Stimulated activated CD4-positive, alpha-beta T cell treated with anti-CD3 and anti-CD28 coated beads, Interleukin-12 subunit alpha, Interleukin-12 subunit beta, amount 100 ng/mL, for 24 hours (primary cell): Measurements from ENCODE around the gene TBC1D32.
A peak's percentile ranks its signal among the peaks of the same experiment; 100 is the strongest.
"Not testable (repeated sequence)": the region's sequence is repeated elsewhere in the genome, so short reads cannot be mapped to it uniquely, and the experiment has no call there.

ENCODE experiments used
- DNase-seq, 2 experiments: peaks; one replicate each; pipeline ENCODE4 v3.0.0-alpha.2; 2020; ENCODE audit warnings: low read depth in 2 of 2

TBC1D32 gene, protein sequence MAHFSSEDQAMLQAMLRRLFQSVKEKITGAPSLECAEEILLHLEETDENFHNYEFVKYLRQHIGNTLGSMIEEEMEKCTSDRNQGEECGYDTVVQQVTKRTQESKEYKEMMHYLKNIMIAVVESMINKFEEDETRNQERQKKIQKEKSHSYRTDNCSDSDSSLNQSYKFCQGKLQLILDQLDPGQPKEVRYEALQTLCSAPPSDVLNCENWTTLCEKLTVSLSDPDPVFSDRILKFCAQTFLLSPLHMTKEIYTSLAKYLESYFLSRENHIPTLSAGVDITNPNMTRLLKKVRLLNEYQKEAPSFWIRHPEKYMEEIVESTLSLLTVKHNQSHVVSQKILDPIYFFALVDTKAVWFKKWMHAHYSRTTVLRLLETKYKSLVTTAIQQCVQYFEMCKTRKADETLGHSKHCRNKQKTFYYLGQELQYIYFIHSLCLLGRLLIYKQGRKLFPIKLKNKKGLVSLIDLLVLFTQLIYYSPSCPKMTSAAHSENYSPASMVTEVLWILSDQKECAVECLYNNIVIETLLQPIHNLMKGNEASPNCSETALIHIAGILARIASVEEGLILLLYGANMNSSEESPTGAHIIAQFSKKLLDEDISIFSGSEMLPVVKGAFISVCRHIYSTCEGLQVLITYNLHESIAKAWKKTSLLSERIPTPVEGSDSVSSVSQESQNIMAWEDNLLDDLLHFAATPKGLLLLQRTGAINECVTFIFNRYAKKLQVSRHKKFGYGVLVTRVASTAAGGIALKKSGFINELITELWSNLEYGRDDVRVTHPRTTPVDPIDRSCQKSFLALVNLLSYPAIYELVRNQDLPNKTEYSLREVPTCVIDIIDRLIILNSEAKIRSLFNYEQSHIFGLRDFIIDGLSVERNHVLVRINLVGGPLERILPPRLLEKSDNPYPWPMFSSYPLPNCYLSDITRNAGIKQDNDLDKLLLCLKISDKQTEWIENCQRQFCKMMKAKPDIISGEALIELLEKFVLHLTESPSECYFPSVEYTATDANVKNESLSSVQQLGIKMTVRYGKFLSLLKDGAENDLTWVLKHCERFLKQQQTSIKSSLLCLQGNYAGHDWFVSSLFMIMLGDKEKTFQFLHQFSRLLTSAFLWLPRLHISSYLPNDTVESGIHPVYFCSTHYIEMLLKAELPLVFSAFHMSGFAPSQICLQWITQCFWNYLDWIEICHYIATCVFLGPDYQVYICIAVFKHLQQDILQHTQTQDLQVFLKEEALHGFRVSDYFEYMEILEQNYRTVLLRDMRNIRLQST

DNA sequence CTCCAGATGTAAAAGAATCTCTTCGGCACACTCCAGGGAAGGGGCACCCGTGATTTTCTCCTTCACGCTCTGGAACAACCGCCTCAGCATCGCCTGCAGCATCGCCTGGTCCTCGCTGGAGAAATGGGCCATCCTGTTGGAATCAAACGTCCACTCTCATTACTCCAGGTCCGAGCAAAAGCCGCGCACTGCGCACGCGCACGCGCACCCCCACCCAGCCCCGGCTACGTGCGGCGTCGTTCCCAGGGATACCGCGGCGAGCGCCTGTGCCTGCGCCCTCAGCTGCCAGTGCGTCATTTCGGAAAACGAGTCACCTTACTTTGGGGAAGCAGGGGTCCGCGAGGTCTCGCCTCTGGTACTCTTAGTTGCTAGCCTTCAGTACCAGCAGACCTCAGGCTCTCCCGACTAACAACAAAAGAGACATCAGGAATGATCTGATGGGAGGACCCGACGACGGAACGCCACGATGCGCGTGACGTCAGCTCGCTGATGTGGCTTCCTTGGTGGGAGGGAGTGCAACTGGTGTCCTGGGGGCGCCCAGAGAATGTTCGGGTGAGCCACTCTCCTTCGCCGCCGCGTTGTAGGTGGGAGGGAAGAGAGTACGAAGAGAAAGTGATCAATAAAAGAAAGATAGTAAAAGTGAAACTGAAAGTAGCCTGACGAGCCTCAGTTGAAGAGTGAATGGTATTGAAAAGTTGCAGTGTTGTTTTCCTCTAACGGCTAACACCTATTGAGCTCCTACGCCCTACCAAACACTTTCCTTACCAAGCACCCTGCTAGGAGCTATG is at the start of gene TBC1D32:
Gene TBC1D32, minus strand, starts transcription at position 182 of the 788 bp plus-strand sequence. Its CDS starts 50 bp downstream, at position 132.
- DNase-seq = peak; percentile 80 to 82

GRCh38 chr6:121383478-121383877 is 49.2 kb upstream of the TBC1D32 start:
- DNase-seq = no peak

DNA sequence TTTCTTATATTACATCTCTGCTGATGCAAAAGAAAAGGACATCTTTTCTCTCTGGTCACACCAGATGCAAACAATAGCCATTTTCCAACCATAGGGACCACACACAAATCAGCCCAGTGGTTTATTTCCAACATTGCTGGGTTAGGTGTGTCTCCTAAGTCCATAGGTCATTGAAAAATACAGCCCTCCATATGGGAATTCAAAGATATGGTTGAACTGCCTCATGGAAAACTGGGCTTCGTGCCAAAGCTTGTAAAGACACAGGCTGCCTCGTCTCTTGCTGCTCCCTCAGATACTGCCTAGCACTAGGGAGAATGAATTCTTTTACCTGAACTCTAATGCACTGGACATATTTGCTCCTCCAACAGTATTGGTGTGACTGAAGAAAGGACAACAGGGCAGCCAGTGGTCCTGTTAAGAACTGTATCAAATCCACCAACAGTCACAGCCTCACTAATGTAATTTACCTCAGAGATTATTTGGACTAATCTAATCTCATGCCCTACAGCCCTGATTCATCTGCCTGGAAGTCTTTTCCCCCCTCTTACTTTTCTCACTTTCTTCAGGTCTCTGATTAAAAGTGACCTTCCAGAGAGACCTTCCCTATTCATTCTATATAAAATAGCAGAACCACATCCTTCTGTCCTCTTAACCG is 48.3 kb upstream of the TBC1D32 start:
- DNase-seq = no peak

GRCh38 chr6:121376411-121376810 is 42.1 kb upstream of the TBC1D32 start:
- no peak for DNase-seq

- DNase-seq = not testable (repeated sequence)
These were observed 39.9 kb upstream of the TBC1D32 start for GRCh38 chr6:121374219-121374618.

DNA sequence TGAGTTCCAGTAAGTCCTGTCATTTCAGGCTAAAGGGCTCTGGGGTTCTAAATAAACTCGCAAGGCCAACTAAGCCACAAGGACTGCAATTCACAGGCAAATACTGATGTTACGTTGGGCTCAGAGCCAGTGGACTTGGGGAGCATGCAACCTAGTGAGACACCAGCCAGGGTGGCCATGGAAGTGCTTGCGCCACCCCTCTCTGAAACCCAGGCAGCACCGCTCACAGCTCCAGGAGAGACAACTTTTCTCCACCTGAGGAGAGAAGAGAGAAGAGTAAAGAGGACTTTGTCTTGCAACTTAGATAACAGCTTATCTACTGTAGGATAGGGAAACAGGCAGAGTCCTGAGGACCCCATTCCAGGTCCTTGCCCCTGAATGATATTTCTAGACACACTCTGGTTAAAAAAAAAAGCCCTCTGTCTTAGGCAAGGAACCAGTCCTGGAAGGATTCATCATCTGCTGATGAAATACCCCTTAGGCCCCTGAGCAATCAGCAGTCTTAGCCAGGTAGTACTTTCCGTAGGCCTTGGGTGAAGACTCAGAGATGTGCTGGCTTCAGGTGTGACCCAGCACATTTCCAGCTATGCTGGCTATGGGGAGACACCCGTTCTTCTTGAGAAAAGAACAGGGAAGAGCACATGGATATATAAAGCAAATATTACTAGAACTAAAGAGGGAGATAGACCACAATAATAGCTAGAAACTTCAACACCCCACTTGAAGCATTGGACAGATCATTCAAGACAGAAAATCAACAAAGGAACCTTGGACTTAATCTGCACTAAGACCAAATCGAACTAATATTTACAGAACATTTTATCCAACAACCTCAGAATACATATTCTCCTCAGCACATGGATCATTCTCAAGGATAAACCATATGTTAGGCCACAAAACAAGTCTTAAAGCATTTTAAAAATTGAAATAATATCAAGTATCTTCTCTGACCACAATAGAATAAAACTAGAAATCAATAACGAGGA is 31.5 kb upstream of the TBC1D32 start:
- no peak for DNase-seq

DNA sequence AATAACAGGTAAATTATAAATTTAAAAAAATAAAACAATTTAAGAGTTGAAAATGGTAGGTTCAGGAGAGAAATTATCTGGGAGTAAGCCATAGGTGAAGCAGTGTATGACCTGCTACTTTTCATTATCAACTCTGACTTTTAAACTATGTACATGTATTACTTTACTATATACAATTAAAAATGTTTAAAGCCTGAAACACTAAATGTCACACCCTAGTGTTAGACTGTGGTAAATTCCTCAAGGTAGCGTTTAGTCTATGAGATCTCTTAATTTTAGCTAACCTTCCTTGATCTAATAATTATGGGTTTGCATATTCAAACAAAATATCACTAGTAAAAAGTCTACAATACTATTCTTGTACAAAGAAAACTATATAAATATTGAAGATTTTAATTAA is 22.3 kb upstream of the TBC1D32 start:
- DNase-seq = no peak

- DNase-seq = no peak
These were observed 20.5 kb upstream of the TBC1D32 start for GRCh38 chr6:121354764-121355163.

DNA sequence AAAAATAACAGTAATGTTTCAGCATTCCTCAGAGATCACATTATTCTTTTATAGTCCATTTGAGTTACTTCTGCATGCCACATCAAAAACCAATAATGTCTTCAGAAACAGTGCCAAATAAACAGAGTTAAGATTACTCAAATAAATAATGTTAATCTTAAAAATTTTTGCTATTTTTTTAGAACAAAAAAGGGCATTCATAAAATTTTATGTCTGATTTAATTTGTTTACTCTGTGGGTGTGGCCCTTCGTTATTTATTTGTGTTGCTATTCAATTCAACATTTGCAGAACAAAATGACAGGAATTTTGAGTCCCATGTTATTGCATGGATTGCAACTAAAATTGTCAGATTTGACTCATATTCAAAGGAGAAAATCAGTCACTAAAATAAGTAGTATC is 18.7 kb upstream of the TBC1D32 start:
- no peak for DNase-seq

DNA sequence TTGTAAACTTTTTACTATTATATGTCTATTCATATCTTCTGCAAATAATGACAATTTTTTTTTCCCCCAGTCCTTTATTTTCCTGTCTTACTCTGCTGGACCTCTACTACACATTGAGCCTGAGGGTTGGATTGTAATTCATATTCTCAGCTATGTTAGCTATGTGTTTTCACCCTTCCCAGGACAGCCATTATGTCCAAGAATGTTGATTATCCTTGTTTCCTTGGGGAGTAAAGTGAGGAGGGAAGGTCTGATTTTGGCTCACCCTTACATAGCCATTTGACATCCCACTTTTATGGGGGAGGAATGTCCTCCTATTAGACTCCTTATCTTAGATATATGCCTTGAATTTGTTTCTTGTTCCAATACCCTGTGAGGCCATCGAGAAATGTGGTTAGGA is 17.6 kb upstream of the TBC1D32 start:
- DNase-seq = no peak

DNA sequence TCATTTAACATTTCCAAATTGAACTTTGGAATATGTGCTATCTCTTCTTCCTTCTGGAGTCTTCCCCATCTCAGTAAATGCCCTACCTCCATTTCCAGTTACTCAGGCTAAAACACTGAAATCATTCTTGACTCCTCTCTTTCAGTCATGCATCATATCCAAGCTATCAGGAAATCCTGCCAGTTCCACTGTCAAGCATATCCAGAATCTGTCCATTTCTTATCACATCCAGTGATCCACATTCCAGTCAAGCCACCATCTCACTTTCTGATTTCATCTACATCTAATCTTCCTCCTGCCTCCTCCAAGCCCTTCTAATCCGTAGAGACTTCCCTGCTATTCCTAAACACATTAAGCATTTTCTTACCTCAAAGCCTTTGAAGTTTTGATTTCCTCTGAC is 15.3 kb upstream of the TBC1D32 start:
- DNase-seq = no peak

DNA sequence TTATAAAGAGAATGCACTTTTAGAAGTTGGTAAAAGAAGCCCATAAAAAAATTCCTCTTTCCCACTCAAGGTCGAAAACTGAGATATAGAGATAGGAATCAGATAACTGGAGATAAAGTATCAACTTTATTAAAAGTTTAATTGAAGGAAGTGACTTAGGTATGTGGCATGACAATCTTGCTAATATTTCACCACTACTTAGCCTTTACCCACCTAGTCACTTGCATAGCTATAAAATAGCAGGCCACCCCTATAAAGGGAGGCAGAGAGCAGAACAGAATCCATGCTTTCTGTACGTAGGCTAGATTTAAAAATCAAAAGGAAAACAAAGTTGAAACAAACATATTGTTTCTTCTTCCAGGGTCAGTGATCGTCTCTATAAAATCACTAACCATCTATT is 13.2 kb upstream of the TBC1D32 start:
- DNase-seq = no peak

DNA sequence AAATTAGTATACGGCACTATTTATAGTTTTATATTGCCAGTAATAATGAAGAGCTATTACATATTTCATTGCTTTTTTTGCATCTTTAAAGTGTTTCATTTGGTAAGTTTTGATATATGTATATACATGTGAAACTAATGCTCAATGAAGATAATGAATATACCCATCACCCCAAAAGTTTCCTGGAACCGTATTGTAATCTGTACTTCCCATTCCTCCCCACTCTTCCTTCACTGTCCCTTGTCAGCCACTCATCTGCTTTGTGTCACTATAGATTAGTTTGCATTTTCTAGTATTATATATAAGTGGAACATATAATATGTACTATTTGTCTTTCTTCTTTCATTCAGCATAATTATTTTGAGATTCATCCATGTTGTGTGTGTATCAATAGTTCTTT is 10.3 kb upstream of the TBC1D32 start:
- DNase-seq = no peak

DNA sequence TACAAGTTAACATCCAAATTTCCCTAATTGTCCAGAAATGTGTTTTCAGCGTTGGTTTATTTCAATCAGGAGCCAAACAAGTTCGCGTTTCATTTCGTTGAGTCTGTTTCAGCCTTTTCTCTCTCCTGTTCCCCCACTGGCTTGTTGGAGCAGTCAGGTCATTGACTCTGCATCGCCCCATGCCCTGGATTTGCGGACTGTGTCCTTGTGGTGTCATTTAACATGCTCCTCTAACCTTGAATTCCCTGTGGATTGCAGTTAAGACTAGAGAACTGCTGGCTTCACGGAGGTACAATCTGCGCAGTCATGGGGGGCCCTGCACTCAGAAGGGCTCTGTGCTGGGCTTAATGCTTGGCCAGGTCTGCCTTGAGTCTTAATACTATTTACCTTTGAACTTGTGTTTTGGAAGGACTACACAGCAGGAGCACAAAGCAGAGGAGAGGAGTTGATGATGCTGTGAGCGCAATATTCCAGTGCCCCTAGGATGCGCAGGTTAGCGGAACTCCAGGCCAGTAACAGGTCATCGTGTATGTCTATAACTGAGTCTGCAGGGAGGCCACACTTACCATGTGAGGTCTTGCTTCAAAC is 5.5 kb upstream of the TBC1D32 start:
- DNase-seq = no peak

DNA sequence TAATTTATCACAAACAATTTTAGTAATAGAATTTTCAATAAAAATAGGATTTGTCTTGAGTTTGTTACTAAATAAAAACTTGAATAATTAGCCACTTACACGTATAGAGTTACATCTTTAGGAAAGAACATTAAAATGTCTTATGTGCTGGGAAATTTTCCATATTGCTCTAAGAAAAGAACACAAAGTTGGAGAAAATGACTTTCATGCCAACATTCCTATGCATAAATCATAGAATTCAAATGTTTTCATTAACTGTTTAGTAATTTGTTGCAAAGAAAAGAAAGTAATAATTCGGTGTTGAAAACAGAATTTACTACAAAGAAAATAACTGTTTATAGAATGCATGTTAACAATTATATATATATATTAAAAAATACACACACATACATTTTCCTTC is 4.7 kb upstream of the TBC1D32 start:
- no peak for DNase-seq

DNA sequence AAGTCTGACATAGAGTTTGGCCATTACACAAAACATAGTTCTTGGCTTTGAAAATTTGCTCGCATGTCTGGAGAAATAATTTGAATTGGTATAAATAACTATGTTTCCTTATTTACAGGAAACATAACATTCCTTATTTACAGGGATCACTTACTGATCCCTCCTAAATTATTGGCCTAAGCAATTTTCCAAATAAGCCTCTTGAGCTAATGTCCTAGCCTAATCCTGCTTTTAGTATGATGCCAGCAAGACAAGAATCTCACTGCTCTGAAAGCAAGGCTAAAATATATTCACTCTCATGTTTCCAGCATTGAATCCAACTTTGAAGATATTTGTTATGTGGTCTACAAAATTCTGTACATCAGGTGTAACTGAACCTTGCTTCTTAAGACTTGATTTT is 4.1 kb upstream of the TBC1D32 start:
- DNase-seq = no peak

DNA sequence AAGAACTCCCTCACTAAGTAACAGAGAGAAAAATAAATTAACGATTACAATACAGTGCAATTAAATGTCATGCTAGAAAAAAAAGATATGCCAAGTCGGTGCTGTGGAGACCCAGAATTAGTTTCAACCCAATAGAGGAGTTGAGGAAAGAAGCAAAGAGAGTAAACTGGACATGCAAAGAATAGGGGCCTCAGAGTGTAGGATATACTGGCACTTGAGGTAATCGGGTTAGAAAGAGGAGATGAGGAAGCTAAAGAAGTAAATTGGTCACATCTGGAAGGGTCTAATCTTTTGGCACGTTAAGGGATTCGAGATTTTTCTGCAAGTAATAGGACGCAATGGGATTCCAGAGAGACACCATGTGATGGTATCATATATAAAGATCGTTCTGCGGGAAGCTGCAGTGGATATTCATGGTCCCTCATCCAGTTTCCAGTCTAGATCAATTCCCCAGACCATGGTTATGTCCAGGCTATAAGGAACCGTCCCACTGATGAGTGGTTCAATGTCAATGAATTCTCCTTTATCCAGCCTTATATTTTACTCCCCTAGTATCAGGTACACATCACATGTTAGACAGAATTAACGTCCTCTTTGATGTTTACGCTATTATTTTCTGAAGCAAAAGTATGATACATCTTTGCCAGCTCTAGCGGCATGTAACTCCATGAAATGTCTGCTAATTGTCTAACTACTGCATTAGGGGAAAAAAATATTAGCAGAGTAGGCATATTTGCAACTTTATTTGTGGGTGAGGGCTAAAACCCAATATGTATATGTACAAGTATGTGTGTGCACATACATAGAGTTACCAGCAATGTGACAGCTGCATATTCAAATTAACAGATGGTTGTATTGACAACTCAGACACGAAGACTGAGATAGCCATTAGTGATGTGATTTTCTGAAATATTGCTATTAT is 1.1 kb upstream of the TBC1D32 start:
- no peak for DNase-seq

DNA sequence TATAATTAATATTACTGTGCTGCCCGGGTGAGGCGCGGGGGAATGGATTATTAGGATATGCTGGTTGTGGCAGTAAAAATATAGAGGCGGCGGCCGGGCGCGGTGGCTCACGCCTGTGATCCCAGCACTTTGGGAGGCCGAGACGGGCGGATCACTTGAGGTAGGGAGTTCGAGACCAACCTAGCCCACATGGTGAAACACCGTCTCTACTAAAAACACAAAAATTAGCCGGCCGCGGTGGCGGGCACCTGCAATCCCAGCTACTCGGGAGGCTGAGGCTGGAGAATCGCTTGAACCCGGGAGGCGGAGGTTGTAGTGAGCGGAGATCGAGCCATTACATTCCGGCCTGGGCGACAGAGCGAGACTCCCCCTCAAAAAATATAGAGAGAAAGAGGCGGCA is 586 bp downstream of the TBC1D32 start:
- not testable (repeated sequence) for DNase-seq
